GM23338 (cell line): ENCODE data around the gene SPC24. TPM values are rescaled to one million over a fixed set of nuclear protein-coding genes. Genes with fewer than 3 reads are reported as not detected.
A peak's percentile ranks its signal among the peaks of the same experiment; 100 is the strongest.
"Not testable (repeated sequence)": the region's sequence is repeated elsewhere in the genome, so short reads cannot be mapped to it uniquely, and the experiment has no call there.

Source experiments
- ATAC-seq: fragments of 200-7000 bp; cut with Tn5 transposase; 3 replicates; pipeline ENCODE4 v1.9.1; 2020
- DNase-seq: peaks from one replicate; pipeline ENCODE4 v3.0.0-alpha.2; 2015; ENCODE audit warnings: low spot score
- H2AFZ ChIP-seq: fragments of 200-600 bp; sonication (generic); 2 replicates; pipeline ENCODE4 v1.8.0; 2016; ENCODE audit warnings: antibody characterized with exemption, mild to moderate bottlenecking, moderate library complexity
- H3F3A ChIP-seq: fragments of 200-600 bp; sonication (generic); replicated peaks from 2 replicates; pipeline ENCODE4 v1.8.0; 2017; ENCODE audit warnings: antibody characterized with exemption, mixed run types, low read depth
- H3K27ac ChIP-seq: fragments of 200-600 bp; sonication (generic); 2 replicates; pipeline ENCODE4 v1.6.1; 2016; ENCODE audit warnings: low read depth
- H3K27me3 ChIP-seq: fragments of 200-600 bp; sonication (generic); 2 replicates; pipeline ENCODE4 v1.8.0; 2016; ENCODE audit warnings: mild to moderate bottlenecking, mixed run types, moderate library complexity; ENCODE audit not compliant: insufficient read depth
- H3K36me3 ChIP-seq: fragments of 200-600 bp; sonication (generic); 2 replicates; pipeline ENCODE4 v1.8.0; 2016; ENCODE audit warnings: mild to moderate bottlenecking; ENCODE audit not compliant: insufficient read depth
- H3K4me1 ChIP-seq: fragments of 200-600 bp; sonication (generic); 2 replicates; pipeline ENCODE4 v1.8.0; 2016; ENCODE audit warnings: mild to moderate bottlenecking, moderate library complexity; ENCODE audit not compliant: insufficient read depth
- H3K4me2 ChIP-seq: fragments of 200-600 bp; sonication (generic); 2 replicates; pipeline ENCODE4 v1.7.1; 2017; ENCODE audit warnings: mixed run types
- H3K4me3 ChIP-seq: fragments of 200-600 bp; sonication (generic); 2 replicates; pipeline ENCODE4 v1.6.1; 2016; ENCODE audit warnings: mixed run types
- H3K79me2 ChIP-seq: fragments of 200-600 bp; sonication (generic); replicated peaks from 2 replicates; pipeline ENCODE4 v1.8.0; 2017; ENCODE audit warnings: mild to moderate bottlenecking; ENCODE audit not compliant: insufficient read depth
- H3K9me2 ChIP-seq: fragments of 200-600 bp; sonication (generic); 2 replicates; pipeline ENCODE4 v1.8.0; 2017; ENCODE audit not compliant: insufficient read depth
- H4K20me1 ChIP-seq: fragments of 200-600 bp; sonication (generic); replicated peaks from 2 replicates; pipeline ENCODE4 v1.8.0; 2017; ENCODE audit warnings: mild to moderate bottlenecking; ENCODE audit not compliant: insufficient read depth
- H3K27ac Mint-ChIP-seq: 2 replicates; pipeline ENCODE4 v1.8.0; 2020; ENCODE audit warnings: inconsistent platforms, mild to moderate bottlenecking, moderate library complexity, mixed read lengths
- H3K27me3 Mint-ChIP-seq: 3 replicates; pipeline ENCODE4 v1.8.0; 2022; ENCODE audit warnings: low read depth, mild to moderate bottlenecking, moderate library complexity, mixed read lengths, inconsistent platforms; ENCODE audit not compliant: insufficient read depth, poor library complexity
- H3K36me3 Mint-ChIP-seq: 3 replicates; pipeline ENCODE4 v1.8.0; 2021; ENCODE audit warnings: low read depth, mild to moderate bottlenecking, inconsistent platforms, moderate library complexity, mixed read lengths
- H3K4me1 Mint-ChIP-seq: 3 replicates; pipeline ENCODE4 v1.8.0; 2020; ENCODE audit warnings: mild to moderate bottlenecking, inconsistent platforms, mixed read lengths
- H3K4me3 Mint-ChIP-seq: 3 replicates; pipeline ENCODE4 v1.8.0; 2021; ENCODE audit warnings: moderate library complexity, mild to moderate bottlenecking, inconsistent platforms, mixed read lengths
- H3K9me3 Mint-ChIP-seq: 3 replicates; pipeline ENCODE4 v1.8.0; 2020; ENCODE audit warnings: moderate library complexity, mild to moderate bottlenecking, inconsistent platforms, mixed read lengths
- CREB1 ChIP-seq: fragments of 250-450 bp; sonication (Bioruptor Pico); IDR thresholded peaks from 2 replicates; pipeline ENCODE4 v1.5.0; 2020; ENCODE audit warnings: low read depth, mild to moderate bottlenecking, moderate library complexity
- CTCF ChIP-seq, 2 experiments: fragments of 200-600 bp in 1 of 2; sonication (generic) in 1 of 2; conservative IDR thresholded peaks; 2 replicates each; pipeline versions ENCODE4 v1.5.1 to v1.6.1; 2016 to 2017; ENCODE audit warnings: antibody characterized with exemption in 2 of 2, low read depth in 2 of 2, mild to moderate bottlenecking in 2 of 2, moderate library complexity in 1 of 2
- EZH2 ChIP-seq: fragments of 200-600 bp; sonication (generic); IDR thresholded peaks from one replicate; pipeline ENCODE4 v1.8.0; 2017; ENCODE audit warnings: antibody characterized with exemption, mild to moderate bottlenecking, low read depth; ENCODE audit not compliant: unreplicated experiment
- JUNB ChIP-seq: IDR thresholded peaks from one replicate; pipeline ENCODE4 v1.6.1; 2016; ENCODE audit warnings: antibody characterized with exemption; ENCODE audit not compliant: unreplicated experiment
- polyA plus RNA-seq: library from polyadenylated mRNA; unstranded; fragments of >200 nt; fragmentation: Nextera tagmentation; extraction: Ambion mirVana; gene quantifications from 2 replicates; pipeline ENCODE4 v1.2.1, GENCODE V29; 2016
- total RNA-seq: library from RNA; depleted of rRNA; stranded (reverse); fragments of >200 nt; shearing (Covaris generic); gene quantifications from 2 replicates; pipeline ENCODE4 v1.2.3, GENCODE V29; 2014

Gene SPC24
- total and polyA plus RNA-seq, 2 experiments from 2014 or later: 38.7 to 40.6 TPM

GRCh38 chr19:11130824-11131455 lies 24.6 kb downstream of the SPC24 start:
- Histone ChIP-seq H3K4me3 (no peak overlapping the region), H3K27me3 (no peaks in the 10 kb centered on the region), H3K36me3 (peaks cover 71% of the 10 kb centered on the region), H2AFZ (no peak overlapping the region), H3K4me2 (no peak overlapping the region), H3K79me2 (peaks cover 5% of the 10 kb centered on the region; the same call in 1 of the 2 replicates), H3K4me1 (no peaks in the 10 kb centered on the region), H4K20me1 (peaks cover 53% of the 10 kb centered on the region), H3F3A (peaks cover 80% of the 10 kb centered on the region), H3K9me2 (no peaks in the 10 kb centered on the region), H3K27ac (peak overlapping the region; percentile 80)
- TF ChIP-seq CREB1 (CRISPR knock-in tag) (no peak), CTCF (conservative IDR thresholded peaks at IDR 0.05; ENCODE audit: low read depth in 2 of 2) (peak; percentile 72 to 80)
- Mint-ChIP-seq H3K4me3 (no peak overlapping the region), H3K27me3 (peaks cover 20% of the 10 kb centered on the region), H3K27ac (peak overlapping the region; percentile 85), H3K9me3 (peaks cover 5% of the 10 kb centered on the region; the same call in 2 of the 3 replicates), H3K36me3 (peaks cover 82% of the 10 kb centered on the region), H3K4me1 (no peaks in the 10 kb centered on the region; the same call in 2 of the 3 replicates)
- ATAC-seq (peak; percentile 88), DNase-seq (peak; percentile 85)

GRCh38 chr19:11127905-11128304 lies 27.7 kb downstream of the SPC24 start:
- no peak overlapping the region for H2AFZ ChIP-seq
- H3K4me1 ChIP-seq: no peaks in the 10 kb centered on the region
- H4K20me1 ChIP-seq: peaks cover 62% of the 10 kb centered on the region
- H3K27ac Mint-ChIP-seq: no peak overlapping the region
- H3K36me3 Mint-ChIP-seq: peaks cover 97% of the 10 kb centered on the region
- TF ChIP-seq JUNB: no peak
- no peaks in the 10 kb centered on the region for H3K27me3 ChIP-seq
- no peak overlapping the region for H3K4me3 Mint-ChIP-seq
- peaks cover 16% of the 10 kb centered on the region for H3K27me3 Mint-ChIP-seq
- H3K36me3 ChIP-seq: peaks cover 97% of the 10 kb centered on the region
- no peaks in the 10 kb centered on the region; the same call in 2 of the 3 replicates for H3K4me1 Mint-ChIP-seq
- peaks cover 11% of the 10 kb centered on the region; the same call in 1 of the 2 replicates for H3K79me2 ChIP-seq
- ATAC-seq (no peak), DNase-seq (no peak)
- H3K9me3 Mint-ChIP-seq: no peaks in the 10 kb centered on the region; the same call in 2 of the 3 replicates
- H3K4me3 ChIP-seq: no peak overlapping the region
- H3K27ac ChIP-seq: peak overlapping the region; percentile 55; the same call in 1 of the 2 replicates
- H3K9me2 ChIP-seq: no peaks in the 10 kb centered on the region
- peaks cover 87% of the 10 kb centered on the region for H3F3A ChIP-seq
- H3K4me2 ChIP-seq: no peak overlapping the region

- H3K9me3 Mint-ChIP-seq: no peaks in the 10 kb centered on the region; the same call in 2 of the 3 replicates
- Histone ChIP-seq H3K4me3 (no peak overlapping the region), H4K20me1 (peaks cover 53% of the 10 kb centered on the region), H2AFZ (no peak overlapping the region), H3K27me3 (no peaks in the 10 kb centered on the region), H3K9me2 (no peaks in the 10 kb centered on the region), H3F3A (peaks cover 79% of the 10 kb centered on the region), H3K36me3 (peaks cover 94% of the 10 kb centered on the region), H3K4me1 (no peaks in the 10 kb centered on the region), H3K79me2 (peaks cover 11% of the 10 kb centered on the region; the same call in 1 of the 2 replicates), H3K4me2 (no peak overlapping the region), H3K27ac (peak overlapping the region; percentile 89)
- TF ChIP-seq CTCF (conservative IDR thresholded peaks at IDR 0.05; ENCODE audit: low read depth in 2 of 2) (peak; percentile 81 to 94), EZH2 (no peak)
- H3K4me3 Mint-ChIP-seq: no peak overlapping the region
- H3K27ac Mint-ChIP-seq: peak overlapping the region; percentile 47; the same call in 1 of the 2 replicates
- peaks cover 96% of the 10 kb centered on the region for H3K36me3 Mint-ChIP-seq
- H3K4me1 Mint-ChIP-seq: no peaks in the 10 kb centered on the region; the same call in 2 of the 3 replicates
- DNase-seq (peak; percentile 92), ATAC-seq (peak; percentile 85)
- H3K27me3 Mint-ChIP-seq: peaks cover 8% of the 10 kb centered on the region
Measured at GRCh38 chr19:11125994-11126685, 29.4 kb downstream of the SPC24 start.

GRCh38 chr19:11124157-11124556 lies 31.4 kb downstream of the SPC24 start:
- not testable (repeated sequence) for H3K4me3 Mint-ChIP-seq, H3K27ac ChIP-seq, DNase-seq, H3K27me3 Mint-ChIP-seq, H3K4me1 ChIP-seq, H3K9me3 Mint-ChIP-seq, H2AFZ ChIP-seq, ATAC-seq, H3K27me3 ChIP-seq, H3K9me2 ChIP-seq, H3K4me2 ChIP-seq, H3K4me1 Mint-ChIP-seq, H3K27ac Mint-ChIP-seq, H3K4me3 ChIP-seq
- Histone ChIP-seq H3K79me2 (peaks cover 14% of the 10 kb centered on the region; the same call in 1 of the 2 replicates), H3F3A (peaks cover 80% of the 10 kb centered on the region), H3K36me3 (peaks cover 95% of the 10 kb centered on the region), H4K20me1 (peaks cover 46% of the 10 kb centered on the region)
- H3K36me3 Mint-ChIP-seq: peaks cover 96% of the 10 kb centered on the region
